Dendritic cell treated with granulocyte-macrophage colony-stimulating factor and Interleukin-4, amounts not matched to agents 40 ng/mL and 50 ng/mL, for 4 days (primary cell): ENCODE measurements around the gene EID3.
A peak's percentile ranks its signal among the peaks of the same experiment; 100 is the strongest.
"Not testable (repeated sequence)": the region's sequence is repeated elsewhere in the genome, so short reads cannot be mapped to it uniquely, and the experiment has no call there.

Experiments used
- H3K27ac Mint-ChIP-seq: one replicate; pipeline ENCODE4 v1.8.0; 2022; ENCODE audit warnings: mild to moderate bottlenecking, mixed read lengths
- H3K27me3 Mint-ChIP-seq: one replicate; pipeline ENCODE4 v1.8.0; 2022; ENCODE audit warnings: mild to moderate bottlenecking, mixed read lengths
- H3K36me3 Mint-ChIP-seq: one replicate; pipeline ENCODE4 v1.8.0; 2022; ENCODE audit warnings: low read depth, mixed read lengths
- H3K4me1 Mint-ChIP-seq: one replicate; pipeline ENCODE4 v1.8.0; 2022; ENCODE audit warnings: low read depth, mixed read lengths
- H3K4me3 Mint-ChIP-seq: one replicate; pipeline ENCODE4 v1.8.0; 2022; ENCODE audit warnings: mild to moderate bottlenecking, moderate library complexity, mixed read lengths
- H3K9me3 Mint-ChIP-seq: one replicate; pipeline ENCODE4 v1.8.0; 2022; ENCODE audit warnings: mixed read lengths
- intact Hi-C: fragments of 100-400 bp; cut with micrococcal nuclease; formaldehyde crosslinking; loops from one replicate; pipeline ENCODE4 v1.15.0; 2022

EID3 gene

DNA sequence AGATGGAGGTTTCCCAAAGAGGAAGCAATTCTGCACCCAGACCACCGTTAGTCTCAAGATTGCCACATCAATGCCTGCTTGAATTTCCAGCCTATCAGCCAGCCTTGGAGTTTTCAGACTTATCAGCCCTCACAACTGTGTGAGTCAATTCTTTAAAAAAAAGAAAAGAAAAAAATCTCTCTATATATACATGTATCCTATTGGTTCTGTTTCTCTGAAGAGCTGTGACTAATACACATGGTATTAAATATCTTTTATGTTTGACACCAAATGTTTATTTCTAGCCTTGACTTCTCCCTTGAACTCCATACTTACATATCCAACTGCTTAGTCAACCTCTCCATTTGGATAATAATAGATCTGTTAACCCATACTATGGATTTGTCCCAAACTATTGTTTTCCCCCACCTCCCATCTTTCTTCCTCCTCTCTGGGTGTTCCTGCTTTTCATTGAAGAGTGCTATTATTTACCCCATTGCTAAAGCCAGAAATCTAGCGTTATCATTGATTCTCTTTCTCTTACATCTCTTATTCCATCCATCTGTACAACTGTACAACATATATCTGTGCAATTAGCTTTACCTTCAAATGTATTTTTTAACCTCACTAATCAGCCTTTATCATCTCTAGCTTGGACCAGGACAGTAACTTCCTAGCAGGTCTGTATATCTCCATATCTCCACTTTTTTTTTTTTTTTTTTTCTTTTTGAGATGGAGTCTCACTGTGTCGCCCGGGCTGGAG is 22.7 kb upstream of the EID3 start:
- H3K9me3 Mint-ChIP-seq = no peaks in the 10 kb centered on the region
- no peak overlapping the region for H3K4me3 Mint-ChIP-seq
- peaks cover 33% of the 10 kb centered on the region for H3K4me1 Mint-ChIP-seq
- intact Hi-C loops = no loop called here
- no peaks in the 10 kb centered on the region for H3K27me3 Mint-ChIP-seq
- H3K27ac Mint-ChIP-seq = no peak overlapping the region
- no peaks in the 10 kb centered on the region for H3K36me3 Mint-ChIP-seq

DNA sequence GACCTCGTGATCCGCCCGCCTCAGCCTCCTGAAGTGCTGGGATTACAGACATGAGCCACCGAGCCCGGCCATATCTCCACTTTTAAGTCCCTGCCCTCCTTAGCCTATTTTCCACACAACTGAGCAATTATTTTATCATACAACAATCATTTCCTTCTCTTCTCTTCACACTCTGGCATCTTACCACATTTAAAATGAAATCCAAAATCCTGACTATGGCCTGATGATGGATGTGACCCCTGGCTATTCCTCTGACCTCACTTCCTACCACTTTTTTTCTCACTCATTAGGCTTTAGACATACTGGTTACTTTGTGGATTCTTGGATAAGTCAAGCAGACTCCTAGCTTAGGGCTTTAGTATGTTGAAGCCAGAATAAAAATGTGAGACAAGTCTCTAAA is 21.9 kb upstream of the EID3 start:
- Mint-ChIP-seq H3K4me3 (no peak overlapping the region), H3K9me3 (no peaks in the 10 kb centered on the region), H3K27me3 (no peaks in the 10 kb centered on the region), H3K27ac (no peak overlapping the region), H3K4me1 (peaks cover 34% of the 10 kb centered on the region), H3K36me3 (no peaks in the 10 kb centered on the region)
- intact Hi-C loops = no loop called here

GRCh38 chr12:104282109-104282508 is 21.4 kb upstream of the EID3 start:
- Mint-ChIP-seq H3K36me3 (peaks cover 4% of the 10 kb centered on the region), H3K4me3 (no peak overlapping the region), H3K27ac (no peak overlapping the region), H3K4me1 (peaks cover 38% of the 10 kb centered on the region), H3K27me3 (no peaks in the 10 kb centered on the region), H3K9me3 (no peaks in the 10 kb centered on the region)
- intact Hi-C loops = no loop called here

- H3K4me3 Mint-ChIP-seq = no peak overlapping the region
- H3K9me3 Mint-ChIP-seq = no peaks in the 10 kb centered on the region
- peak overlapping the region; percentile 95 for H3K27ac Mint-ChIP-seq
- peaks cover 23% of the 10 kb centered on the region for H3K36me3 Mint-ChIP-seq
- intact Hi-C loops = loop anchor here (5.0 kb wide), 2 partner anchors 39 to 356 kb away; no protein-coding TSS in a partner anchor
- H3K27me3 Mint-ChIP-seq = no peaks in the 10 kb centered on the region
- peaks cover 21% of the 10 kb centered on the region for H3K4me1 Mint-ChIP-seq
Measured at GRCh38 chr12:104285740-104286515, 17.6 kb upstream of the EID3 start.

DNA sequence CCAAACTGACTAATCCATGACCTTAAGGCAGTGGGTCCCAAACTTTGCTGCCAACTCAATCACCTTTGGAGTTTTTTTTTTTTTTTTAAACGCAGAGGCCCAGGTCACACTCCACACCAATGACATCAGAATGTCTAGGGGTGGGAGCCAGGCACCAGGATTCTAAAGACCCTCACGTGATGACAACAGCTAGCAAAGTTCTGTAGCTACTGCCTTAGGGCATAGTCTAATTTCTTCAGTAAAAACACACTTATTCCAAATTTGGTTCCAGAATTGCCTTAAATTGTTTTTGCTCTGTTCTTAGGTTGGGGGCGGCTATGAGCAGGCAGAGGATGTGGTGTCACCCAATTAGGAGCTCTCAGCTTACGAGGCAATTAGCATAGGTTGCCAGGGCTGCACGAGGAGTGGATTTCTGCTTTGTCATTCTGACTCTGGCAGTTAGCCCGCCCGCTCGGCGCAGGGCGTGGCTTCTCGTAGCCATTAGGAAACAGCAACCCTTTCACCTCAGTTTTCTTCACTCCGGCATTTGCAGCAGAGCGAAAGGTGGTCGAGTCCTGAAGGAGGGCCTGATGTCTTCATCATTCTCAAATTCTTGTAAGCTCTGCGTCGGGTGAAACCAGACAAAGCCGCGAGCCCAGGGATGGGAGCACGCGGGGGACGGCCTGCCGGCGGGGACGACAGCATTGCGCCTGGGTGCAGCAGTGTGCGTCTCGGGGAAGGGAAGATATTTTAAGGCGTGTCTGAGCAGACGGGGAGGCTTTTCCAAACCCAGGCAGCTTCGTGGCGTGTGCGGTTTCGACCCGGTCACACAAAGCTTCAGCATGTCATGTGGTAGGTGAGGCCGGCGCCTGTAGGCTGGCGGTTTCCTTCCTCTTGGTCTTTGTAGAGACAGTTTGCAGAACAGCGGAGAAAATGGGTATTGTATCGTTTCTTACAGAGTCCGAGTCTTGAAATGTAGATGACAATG is 16.7 kb upstream of the EID3 start:
- Mint-ChIP-seq H3K4me1 (peaks cover 21% of the 10 kb centered on the region), H3K4me3 (peak overlapping the region; percentile 96), H3K27ac (peak overlapping the region; percentile 95), H3K27me3 (no peaks in the 10 kb centered on the region), H3K9me3 (no peaks in the 10 kb centered on the region), H3K36me3 (peaks cover 30% of the 10 kb centered on the region)
- intact Hi-C loops = loop anchor here (5.0 kb wide), 2 partner anchors 39 to 356 kb away; no protein-coding TSS in a partner anchor

GRCh38 chr12:104288635-104289274 is 14.8 kb upstream of the EID3 start:
- intact Hi-C loops = loop anchor here (5.0 kb wide), 2 partner anchors 41 to 354 kb away; no protein-coding TSS in a partner anchor
- H3K27ac Mint-ChIP-seq = peak overlapping the region; percentile 95
- no peaks in the 10 kb centered on the region for H3K9me3 Mint-ChIP-seq
- H3K4me3 Mint-ChIP-seq = peak overlapping the region; percentile 96
- peaks cover 39% of the 10 kb centered on the region for H3K4me1 Mint-ChIP-seq
- no peaks in the 10 kb centered on the region for H3K27me3 Mint-ChIP-seq
- H3K36me3 Mint-ChIP-seq = peaks cover 50% of the 10 kb centered on the region

GRCh38 chr12:104290320-104290719 is 13.2 kb upstream of the EID3 start:
- Mint-ChIP-seq H3K27ac (no peak overlapping the region), H3K9me3 (no peaks in the 10 kb centered on the region), H3K4me1 (peaks cover 54% of the 10 kb centered on the region), H3K4me3 (no peak overlapping the region), H3K36me3 (peaks cover 66% of the 10 kb centered on the region), H3K27me3 (no peaks in the 10 kb centered on the region)
- intact Hi-C loops = no loop called here

DNA sequence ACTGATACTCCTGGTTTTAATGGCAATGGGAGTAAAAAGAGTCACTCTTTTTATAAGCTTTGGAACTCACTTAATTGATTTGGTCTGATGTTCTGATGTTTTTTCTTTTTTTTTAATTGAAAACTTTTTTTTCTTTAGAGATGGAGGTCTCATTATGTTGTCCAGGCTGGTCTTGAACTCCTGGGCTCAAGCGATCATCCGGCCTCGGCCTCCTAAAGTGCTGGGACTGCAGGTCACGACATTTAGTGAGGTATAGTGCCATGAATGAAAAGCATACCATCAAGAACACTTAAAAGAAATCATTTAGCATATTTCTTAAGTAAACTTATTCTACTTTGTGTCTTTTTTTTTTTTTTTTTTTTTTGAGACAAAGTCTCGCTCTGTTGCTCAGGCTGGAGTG is 12.7 kb upstream of the EID3 start:
- peaks cover 54% of the 10 kb centered on the region for H3K4me1 Mint-ChIP-seq
- H3K4me3 Mint-ChIP-seq = no peak overlapping the region
- intact Hi-C loops = no loop called here
- peaks cover 71% of the 10 kb centered on the region for H3K36me3 Mint-ChIP-seq
- H3K9me3 Mint-ChIP-seq = no peaks in the 10 kb centered on the region
- no peak overlapping the region for H3K27ac Mint-ChIP-seq
- no peaks in the 10 kb centered on the region for H3K27me3 Mint-ChIP-seq

DNA sequence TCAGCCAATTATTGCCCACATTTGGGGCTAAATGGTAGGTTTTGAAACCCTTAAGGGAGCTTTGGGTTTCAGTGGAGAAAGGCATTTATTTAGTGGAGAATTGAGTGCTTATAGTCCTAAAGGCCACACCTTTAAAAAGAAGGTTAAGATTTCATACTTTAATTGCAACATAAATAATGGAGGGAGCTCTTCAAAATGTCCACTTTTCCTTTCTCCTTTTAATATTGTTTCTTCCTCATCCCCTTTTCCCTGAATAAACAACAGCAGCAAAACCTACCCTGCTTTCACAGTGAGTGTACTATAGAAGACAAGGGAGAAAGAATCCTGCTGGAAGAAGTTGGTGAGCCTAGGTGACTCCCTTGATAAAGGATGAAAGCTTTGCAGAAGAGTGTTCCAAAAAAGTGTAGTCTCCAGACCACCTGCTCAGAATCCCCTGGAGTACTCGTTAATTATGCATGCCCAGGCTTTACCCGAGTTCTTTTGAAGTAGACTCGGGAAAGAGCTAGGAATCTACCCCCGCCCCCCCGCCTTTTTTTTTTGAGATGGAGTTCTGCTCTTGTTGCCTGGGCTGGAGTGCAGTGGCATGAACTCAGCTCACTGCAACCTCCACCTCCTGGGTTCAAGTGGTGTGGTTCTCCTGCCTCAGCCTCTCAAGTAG is 11.5 kb upstream of the EID3 start:
- Mint-ChIP-seq H3K27ac (no peak overlapping the region), H3K36me3 (peaks cover 76% of the 10 kb centered on the region), H3K9me3 (no peaks in the 10 kb centered on the region), H3K27me3 (no peaks in the 10 kb centered on the region), H3K4me3 (no peak overlapping the region), H3K4me1 (peaks cover 43% of the 10 kb centered on the region)
- intact Hi-C loops = no loop called here

DNA sequence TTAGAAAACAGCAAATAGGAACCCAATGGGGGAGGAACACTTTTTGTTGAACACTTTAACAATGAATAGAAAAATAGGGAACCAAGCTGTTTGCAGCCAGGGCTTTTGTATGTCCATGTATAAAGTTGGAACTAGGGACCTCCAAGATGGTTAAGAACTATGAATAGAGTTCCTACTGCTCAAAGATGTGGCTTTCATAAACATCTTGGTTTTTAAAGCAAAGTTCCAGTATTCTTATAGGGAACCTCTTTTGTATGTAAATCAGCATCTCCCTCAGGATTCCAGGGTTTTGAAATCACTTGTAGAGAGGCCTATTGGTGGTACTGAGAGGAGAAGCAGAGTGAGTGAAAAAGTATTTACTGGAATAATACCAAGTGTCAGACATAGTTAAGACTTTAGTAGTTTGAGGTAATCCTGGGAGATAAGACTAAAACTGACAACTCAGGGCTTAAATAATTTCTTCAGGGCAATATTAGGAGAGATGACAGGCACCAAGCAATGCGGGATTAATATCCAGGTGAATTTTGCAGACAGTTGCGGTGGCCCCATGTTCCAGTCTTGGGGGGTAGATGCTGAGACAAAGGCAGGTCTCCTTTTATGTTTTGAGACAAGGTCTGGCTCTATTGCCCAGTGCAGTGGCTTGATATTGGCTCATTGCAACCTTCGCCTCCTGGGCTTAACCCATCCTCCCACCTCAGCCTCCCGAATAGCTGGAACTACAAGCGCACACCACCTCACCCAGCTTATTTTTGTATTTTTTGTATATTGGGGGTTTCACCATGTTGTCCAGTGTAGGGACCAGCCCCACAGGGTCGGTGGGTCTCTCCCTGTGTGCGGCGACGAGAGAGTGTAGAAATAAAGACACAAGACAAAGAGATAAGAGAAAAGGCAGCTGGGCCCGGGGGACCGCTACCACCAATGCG is 10.4 kb upstream of the EID3 start:
- H3K9me3 Mint-ChIP-seq = no peaks in the 10 kb centered on the region
- H3K4me3 Mint-ChIP-seq = no peak overlapping the region
- intact Hi-C loops = no loop called here
- H3K27ac Mint-ChIP-seq = peak overlapping the region; percentile 58
- peaks cover 41% of the 10 kb centered on the region for H3K4me1 Mint-ChIP-seq
- no peaks in the 10 kb centered on the region for H3K27me3 Mint-ChIP-seq
- peaks cover 75% of the 10 kb centered on the region for H3K36me3 Mint-ChIP-seq

DNA sequence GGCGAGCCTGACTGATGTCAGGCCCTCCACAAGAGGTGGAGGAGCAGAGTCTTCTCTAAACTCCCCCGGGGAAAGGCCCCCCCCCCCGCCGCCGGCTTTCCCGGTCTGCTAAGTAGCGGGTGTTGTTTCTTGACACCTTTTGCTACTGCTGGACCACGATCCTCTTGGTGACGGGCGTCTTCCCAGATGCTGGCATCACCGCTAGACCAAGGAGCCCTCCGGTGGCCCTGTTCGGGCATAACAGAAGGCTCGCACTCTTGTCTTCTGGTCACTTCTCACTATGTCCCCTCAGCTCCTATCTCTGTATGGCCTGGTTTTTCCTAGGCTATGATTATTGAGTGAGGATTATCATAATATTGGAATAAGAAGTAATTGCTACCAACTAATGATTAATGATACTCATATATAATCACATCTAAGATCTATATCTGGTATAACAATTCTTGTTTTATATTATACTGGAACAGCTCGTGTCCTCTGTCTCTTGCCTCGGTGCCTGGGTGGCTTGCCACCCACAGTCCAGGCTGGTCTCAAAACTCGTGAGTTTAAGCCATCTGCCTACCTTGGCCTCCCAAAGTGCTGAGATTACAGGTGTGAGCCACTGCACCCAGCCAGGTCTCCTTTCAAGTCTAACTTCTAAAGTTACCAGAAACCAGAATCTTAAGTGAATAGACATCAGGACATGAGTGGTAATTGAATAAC is 9.2 kb upstream of the EID3 start:
- intact Hi-C loops, H3K9me3 Mint-ChIP-seq, H3K27me3 Mint-ChIP-seq, H3K4me3 Mint-ChIP-seq: not testable (repeated sequence)
- Mint-ChIP-seq H3K4me1 (peaks cover 41% of the 10 kb centered on the region), H3K36me3 (peaks cover 70% of the 10 kb centered on the region), H3K27ac (peak overlapping the region; percentile 58)
